GM21529 (cell line): Measurements from ENCODE around the gene GAS7.
"Not testable (repeated sequence)": the region's sequence is repeated elsewhere in the genome, so short reads cannot be mapped to it uniquely, and the experiment has no call there.

Source experiments
- ATAC-seq: cut with Tn5 transposase; IDR thresholded peaks from one replicate; pipeline ENCODE4 v1.9.1; 2021; ENCODE audit not compliant: unreplicated experiment

GAS7 gene

GRCh38 chr17:10114931-10115535 lies 83.4 kb downstream of the GAS7 start:
- ATAC-seq, result no peak

DNA sequence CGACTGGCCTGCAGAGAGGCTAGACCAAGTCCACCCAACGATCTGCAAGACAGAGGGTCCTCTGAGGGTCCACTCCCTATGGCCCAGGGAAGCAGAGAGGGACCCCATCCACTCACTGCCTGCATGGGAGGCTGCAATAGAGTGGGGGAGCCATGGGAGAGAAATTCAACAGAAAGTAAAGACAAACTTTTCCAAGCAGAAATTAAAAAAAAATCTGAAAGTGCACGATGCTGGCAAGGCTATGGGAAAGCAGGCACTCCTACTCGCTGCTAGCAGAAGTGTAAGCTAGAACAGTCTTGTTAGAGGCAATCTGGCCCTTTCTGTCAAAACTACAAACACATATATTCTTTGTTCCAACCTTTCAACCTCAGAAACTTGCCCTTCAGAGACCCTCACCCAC lies 85.4 kb downstream of the GAS7 start:
- no peak for ATAC-seq

DNA sequence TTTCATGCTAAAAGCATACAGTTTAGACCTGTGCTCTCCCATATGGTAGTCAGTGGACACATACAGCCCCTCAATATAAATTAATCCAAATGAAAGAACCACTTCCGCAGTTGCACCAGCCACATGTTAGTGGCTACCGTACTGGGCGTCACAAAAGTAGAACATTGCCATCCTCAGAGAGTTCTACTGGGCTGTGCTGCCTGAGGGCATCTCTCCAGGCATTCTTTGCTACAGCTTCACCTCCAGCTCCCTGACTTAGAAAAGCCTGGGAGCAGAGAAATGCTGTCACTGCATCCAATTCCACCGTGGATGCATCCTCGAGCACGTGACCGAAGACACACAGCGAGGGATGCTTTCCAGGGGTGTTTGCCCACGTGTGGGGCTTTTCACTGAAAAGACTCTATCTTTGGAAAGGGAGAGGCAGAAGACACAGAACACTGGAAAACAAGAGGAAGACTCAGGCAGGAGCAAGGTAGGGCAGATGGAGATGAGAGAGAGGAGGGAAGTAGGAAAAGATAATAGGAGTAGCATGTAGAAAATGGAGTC lies 86.4 kb downstream of the GAS7 start:
- no peak for ATAC-seq

DNA sequence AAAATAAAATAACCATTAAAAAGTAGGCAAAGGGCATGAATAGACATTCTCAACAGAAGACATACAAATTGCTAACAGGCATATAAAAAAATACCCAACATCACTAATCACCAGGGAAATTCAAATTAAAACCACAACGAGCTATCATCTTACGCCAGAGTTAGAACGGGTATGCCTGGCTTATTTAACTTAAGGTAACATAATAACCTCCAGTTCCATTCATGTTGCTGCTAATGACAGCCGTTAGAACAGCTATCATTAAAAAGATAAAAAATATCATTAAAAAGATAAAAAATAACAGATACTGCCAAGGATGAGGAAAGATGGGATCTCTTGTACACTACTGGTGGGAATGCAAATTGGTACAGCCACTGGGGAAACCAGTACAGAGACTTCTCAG lies 89.3 kb downstream of the GAS7 start:
- ATAC-seq, result no peak

DNA sequence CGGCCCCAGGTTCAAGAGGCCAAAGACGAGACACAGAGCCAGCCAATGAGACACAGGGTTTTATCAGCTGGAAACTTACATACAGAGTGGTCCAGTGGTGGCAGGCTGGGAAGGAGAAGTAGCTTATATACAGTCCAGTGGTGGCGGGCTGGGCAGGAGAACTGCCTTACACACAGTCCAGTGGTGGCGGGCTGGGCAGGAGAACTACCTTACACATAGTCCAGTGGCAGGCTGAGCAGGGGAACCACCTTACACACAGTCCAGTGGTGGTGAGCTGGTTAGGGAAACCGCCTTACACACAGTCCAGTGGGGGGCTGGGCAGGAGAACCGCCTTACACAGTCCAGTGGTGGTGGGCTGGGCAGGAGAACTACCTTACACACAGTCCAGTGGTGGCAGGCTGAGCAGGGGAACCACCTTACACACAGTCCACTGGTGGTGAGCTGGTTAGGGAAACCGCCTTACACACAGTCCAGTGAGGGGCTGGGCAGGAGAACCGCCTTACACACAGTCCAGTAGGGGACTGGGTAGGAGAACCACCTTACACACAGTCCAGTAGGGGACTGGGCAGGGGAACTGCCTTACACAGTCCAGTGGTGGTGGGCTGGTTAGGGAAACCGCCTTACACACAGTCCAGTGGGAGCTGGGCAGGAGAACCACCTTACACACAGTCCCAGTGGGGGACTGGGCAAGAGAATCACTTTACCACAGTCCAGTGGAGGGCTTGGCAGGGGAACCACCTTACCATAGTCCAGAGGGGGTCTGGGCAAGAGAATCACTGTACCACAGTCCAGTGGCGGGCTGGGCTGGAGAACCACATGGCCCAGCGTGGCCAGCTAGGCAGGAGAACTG lies 90.9 kb downstream of the GAS7 start:
- ATAC-seq, result no peak

GRCh38 chr17:10106067-10106466 lies 92.3 kb downstream of the GAS7 start:
- no peak for ATAC-seq

GRCh38 chr17:10105513-10106001 lies 92.8 kb downstream of the GAS7 start:
- ATAC-seq, result no peak

DNA sequence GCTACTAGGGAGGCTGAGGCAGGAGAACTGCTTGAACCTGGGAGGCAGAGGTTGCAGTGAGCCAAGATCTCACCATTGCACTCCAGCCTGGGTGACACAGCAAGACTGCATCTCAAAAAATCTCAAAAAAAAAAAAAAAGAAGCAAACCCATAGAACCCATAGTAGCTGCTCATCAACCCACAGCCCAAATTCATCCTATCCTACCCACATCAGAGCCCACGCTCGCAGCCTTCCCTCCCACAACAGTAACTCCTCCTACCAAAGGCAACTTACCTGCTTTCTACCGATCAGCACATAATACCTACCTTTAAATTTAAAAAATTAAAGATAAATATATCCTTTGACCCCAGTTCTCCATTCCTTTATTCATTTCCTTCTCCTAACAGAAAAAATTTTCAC lies 94.7 kb downstream of the GAS7 start:
- no peak for ATAC-seq

DNA sequence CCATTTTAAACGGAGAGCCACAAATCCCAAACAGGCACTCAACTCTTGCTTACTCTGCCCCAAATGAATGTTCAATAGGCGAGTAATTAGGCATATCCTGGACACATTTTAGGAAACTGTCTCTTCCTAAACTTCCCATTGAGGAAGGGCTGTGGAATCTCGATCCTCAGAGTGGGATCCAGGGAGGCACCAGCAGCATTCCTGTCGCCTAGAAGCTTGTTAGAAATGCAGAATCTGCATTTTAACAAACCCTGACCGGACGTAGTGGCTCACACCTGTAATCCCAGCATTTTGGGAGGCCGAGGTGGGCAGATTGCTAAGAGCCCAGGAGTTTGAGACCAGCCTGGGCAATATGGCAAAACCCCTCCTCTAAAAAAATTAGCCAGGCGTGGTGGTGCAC lies 95.6 kb downstream of the GAS7 start:
- no peak for ATAC-seq

GRCh38 chr17:10099051-10099571 lies 99.3 kb downstream of the GAS7 start:
- ATAC-seq, result no peak

DNA sequence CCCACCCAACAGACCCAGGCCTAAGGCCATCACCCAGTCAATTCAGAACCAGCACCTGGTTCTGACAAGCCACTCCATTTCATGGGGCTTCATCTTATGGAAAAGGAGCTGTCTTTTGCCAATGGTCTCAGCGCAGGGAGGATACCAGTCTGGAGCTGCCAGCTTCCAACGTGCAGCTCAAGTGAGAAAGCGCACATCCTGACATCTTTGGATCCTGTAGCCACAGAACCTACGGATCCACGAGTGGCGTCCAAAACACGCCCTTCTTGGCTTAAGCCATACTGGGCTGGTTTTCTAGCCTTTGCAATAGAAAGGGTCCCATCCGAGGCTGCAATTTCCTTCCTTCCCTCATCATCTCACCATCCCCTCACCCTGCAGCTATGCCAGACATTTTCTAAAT lies 101.8 kb downstream of the GAS7 start:
- no peak for ATAC-seq

- ATAC-seq, result not testable (repeated sequence)
Measured at GRCh38 chr17:10095295-10095694, 103.1 kb downstream of the GAS7 start.

- no peak for ATAC-seq
Measured at GRCh38 chr17:10094797-10095196, 103.6 kb downstream of the GAS7 start.

DNA sequence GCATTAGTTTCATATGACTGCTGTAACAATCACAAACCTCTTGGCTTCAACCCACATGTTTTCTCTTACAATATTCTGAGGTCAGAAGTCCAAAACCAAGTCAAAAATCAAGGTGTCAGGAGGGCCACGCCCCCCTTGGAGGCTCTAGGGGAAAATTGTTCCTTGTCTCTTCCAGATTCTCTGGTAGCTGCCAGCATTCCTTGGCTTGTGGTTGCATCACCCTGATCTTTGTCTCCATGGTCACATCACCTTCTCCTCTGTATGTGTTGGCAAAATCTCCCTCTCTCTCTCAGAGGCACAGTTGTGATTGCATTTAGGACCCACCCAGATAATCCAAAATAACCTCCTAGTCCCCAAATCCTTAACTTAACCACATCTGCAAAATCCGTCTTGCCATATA lies 105.8 kb downstream of the GAS7 start:
- ATAC-seq, result no peak

DNA sequence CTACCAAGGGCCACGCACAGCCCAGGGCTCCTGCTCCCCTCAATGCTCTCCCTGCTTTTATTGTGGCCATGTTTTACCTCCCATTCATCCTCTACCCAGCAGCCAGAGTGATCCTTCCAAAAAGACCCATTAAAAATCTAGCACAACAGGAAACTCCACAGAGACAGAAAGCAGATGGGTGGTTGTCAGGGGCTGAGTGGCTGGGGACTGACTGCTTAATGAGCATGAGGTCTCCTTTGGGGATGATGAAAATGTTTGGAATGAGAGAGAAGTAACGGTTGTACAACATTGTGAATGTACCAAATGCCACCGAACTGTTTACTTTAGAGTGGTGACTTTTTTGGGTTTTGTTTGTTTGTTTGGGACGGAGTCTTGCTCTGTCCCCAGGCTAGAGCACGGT lies 107.4 kb downstream of the GAS7 start:
- ATAC-seq, result no peak

GRCh38 chr17:10089196-10089804 lies 109.1 kb downstream of the GAS7 start:
- ATAC-seq, result no peak

DNA sequence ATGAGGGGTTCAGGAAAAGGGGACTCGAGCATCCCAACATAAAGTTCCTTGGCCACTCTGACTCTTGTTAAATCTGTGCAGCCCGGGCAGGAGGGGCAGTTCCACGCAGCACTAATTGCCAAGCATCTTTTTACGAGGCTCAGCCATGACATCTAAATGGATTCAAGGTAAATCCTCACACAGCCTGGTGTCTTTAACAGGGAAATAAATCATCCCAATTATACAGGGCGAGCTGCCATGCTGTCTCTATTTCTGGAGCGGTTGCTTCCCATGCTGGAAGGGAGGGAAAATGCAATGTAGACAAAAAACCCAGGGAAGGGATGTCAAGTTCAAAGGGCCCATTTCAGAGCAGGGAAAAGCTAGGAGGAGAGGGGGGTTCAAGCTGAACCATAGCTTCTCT lies 110.0 kb downstream of the GAS7 start:
- no peak for ATAC-seq

DNA sequence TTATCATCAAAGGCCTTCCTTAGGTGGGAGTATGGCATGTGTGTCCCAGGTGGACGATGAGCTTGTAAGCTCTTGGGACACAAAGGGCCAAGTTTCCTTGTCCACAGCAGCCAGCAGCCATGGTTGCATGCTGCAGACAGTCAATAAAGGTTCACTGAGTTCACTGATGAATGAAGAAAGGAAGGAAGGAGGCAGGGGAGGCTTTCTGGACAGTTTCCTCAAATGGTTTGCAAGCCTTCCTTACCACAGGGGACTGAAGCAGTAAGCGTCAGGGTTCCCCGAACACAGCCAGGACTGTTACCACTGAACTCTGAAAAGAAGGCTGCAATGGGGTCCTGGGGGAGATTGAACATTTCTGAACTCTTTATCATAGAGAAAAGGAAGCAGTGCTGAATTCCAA lies 111.1 kb downstream of the GAS7 start:
- ATAC-seq, result no peak

DNA sequence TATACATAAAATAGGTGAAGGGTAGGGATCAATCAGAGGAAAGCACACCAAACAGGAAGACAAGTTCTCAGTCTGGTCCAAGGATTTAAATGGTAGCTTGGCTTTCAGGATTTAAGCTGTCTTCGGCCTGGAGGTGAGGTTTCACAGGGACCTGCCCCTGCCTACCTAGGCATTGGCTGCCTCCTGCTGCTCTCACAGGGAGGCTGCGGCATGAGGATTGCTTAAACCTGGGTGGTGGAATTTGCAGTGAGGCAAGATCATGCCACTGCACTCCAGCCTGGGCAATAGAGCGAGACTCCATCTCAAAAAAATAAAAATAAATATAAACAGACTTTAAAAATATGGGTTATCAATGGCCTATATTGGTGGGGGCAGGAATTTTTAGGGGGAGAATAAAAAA lies 114.5 kb downstream of the GAS7 start:
- no peak for ATAC-seq

DNA sequence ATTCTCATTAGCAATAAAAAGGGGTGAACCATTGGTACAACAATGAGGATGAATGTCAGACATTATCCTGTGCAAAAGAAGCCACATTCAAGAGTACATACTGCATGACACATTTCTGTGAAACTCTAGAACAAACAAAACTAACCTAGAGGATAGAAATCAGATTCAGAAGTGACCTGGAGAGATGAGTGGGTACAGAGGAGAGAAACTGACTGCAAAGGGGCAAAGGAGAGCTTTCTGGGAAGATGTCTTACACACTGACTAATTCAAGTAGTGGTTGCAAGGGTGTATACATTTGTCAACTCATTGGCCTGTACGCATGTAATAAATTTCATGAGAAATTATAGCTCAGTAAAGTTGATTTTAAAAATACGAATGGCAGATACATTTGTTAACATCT lies 115.6 kb downstream of the GAS7 start:
- no peak for ATAC-seq

DNA sequence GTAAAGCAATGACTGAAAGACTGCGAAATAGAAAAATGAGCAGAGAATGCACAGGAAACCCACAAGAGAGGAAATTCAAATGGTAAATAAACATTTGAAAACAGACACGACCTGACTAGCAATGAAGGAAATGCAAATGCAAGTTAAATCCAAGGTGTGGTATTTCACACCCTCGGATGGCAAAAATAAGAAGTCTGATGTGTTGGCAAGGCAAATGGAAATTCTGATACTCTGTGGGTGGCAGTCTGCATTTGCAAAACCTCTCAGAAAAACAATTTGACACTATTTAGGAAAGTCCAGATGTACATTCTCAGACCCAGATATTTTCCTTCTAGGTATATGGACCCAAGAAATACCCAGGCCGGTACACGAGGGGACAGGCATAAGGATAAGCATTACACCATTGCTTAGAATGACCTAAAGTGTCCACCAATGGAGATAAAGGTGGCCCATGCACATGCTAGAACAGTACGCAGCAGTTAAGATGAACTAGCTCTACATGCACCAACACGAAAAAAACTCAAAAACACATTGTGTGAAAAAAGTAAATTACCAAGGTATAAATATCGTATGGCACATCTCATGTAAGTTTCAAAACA lies 116.7 kb downstream of the GAS7 start:
- ATAC-seq, result no peak
